Subcutaneous adipose tissue (tissue), 4 donors: Measurements from ENCODE around the gene TMEM45B. TPM values are rescaled to one million over a fixed set of nuclear protein-coding genes. Genes with fewer than 3 reads are reported as not detected.

Experiments used
- CTCF ChIP-seq: fragments of 450-650 bp; IDR thresholded peaks from one replicate; pipeline ENCODE4 v1.5.1; 2016; ENCODE audit warnings: low read depth, mild to moderate bottlenecking, control low read depth, antibody characterized with exemption, moderate library complexity
- total RNA-seq, 4 donors: library from RNA; depleted of rRNA; stranded (reverse); fragments of >200 nt; gene quantifications; one replicate each; pipeline ENCODE4 v1.1.0, GENCODE V29; 2016

The TMEM45B gene
- total RNA-seq: not detected

- no peak for TF ChIP-seq CTCF
Observed at GRCh38 chr11:129815596-129816461, at the start of gene TMEM45B. Gene TMEM45B, plus strand, starts transcription at chr11:129815848. Its CDS starts 36,635 bp downstream, at chr11:129852483.

GRCh38 chr11:129766898-129767604 is 48.6 kb upstream of the TMEM45B start:
- no peak for TF ChIP-seq CTCF

- no peak for TF ChIP-seq CTCF
Observed at GRCh38 chr11:129767827-129768226, 47.8 kb upstream of the TMEM45B start.

- TF ChIP-seq CTCF: no peak
Observed at GRCh38 chr11:129768356-129768755, 47.3 kb upstream of the TMEM45B start.

- no peak for TF ChIP-seq CTCF
Observed at GRCh38 chr11:129769059-129769458, 46.6 kb upstream of the TMEM45B start.

GRCh38 chr11:129770993-129771392 is 44.7 kb upstream of the TMEM45B start:
- TF ChIP-seq CTCF: no peak

GRCh38 chr11:129778877-129779276 is 36.8 kb upstream of the TMEM45B start:
- TF ChIP-seq CTCF: no peak
